Endothelial cell of umbilical vein (primary cell): ENCODE results near the gene TLCD2. TPM values are rescaled to one million over a fixed set of nuclear protein-coding genes. Genes with fewer than 3 reads are reported as not detected.

Experiments
- BruUV-seq: library from RNA; stranded (reverse); fragments of 400-500 nt; replicated peaks from 2 replicates; lab custom pipeline; 2021; lab: Mats Ljungman, UMichigan
- CTCF ChIA-PET: fragments of 300-600, 350-600 bp; sonication (Branson Sonifier 250); formaldehyde crosslinking; loops from one replicate; lab custom pipeline; 2021; ENCODE audit warnings: antibody characterized with exemption, inconsistent platforms; lab: Charles Lee
- POLR2A ChIA-PET: fragments of 300-600, 350-600 bp; sonication (Branson Sonifier 250); formaldehyde crosslinking; loops from one replicate; lab custom pipeline; 2021; ENCODE audit warnings: antibody characterized with exemption, inconsistent platforms; lab: Charles Lee
- DNase-seq: peaks from one replicate; pipeline ENCODE4 v3.0.0-alpha.2; 2011; ENCODE audit warnings: low read depth, low spot score
- FAIRE-seq: peaks from 2 replicates; lab custom pipeline; 2011; peaks lifted over from hg19 to GRCh38; lab: Jason Lieb, UNC
- H2AFZ ChIP-seq: 2 replicates; pipeline ENCODE4 v1.6.0; 2012; ENCODE audit warnings: low read depth, low read length, control low read depth, inconsistent platforms
- H3K27ac ChIP-seq: 2 replicates; pipeline ENCODE4 v1.5.1; 2011; ENCODE audit warnings: low read depth, mild to moderate bottlenecking, control low read depth, low read length, moderate library complexity; ENCODE audit not compliant: insufficient read depth
- H3K27me3 ChIP-seq, 2 experiments: 2 replicates each; pipeline versions ENCODE4 v1.6.0 to v1.6.1; 2011; ENCODE audit warnings: low read length in 2 of 2, mixed read lengths in 1 of 2; ENCODE audit not compliant: control insufficient read depth in 2 of 2, insufficient read depth in 2 of 2
- H3K36me3 ChIP-seq, 2 experiments: 2 replicates in 1 of 2; 3 replicates in 1 of 2; pipeline ENCODE4 v1.5.1; 2011; ENCODE audit warnings: low read length in 2 of 2, mild to moderate bottlenecking in 1 of 2, moderate library complexity in 1 of 2; ENCODE audit not compliant: control insufficient read depth in 2 of 2, insufficient read depth in 2 of 2; ENCODE audit errors: extremely low read depth in 1 of 2
- H3K4me1 ChIP-seq: 3 replicates; pipeline ENCODE4 v1.5.1; 2011; ENCODE audit warnings: mild to moderate bottlenecking, low read length; ENCODE audit not compliant: control insufficient read depth, insufficient read depth; ENCODE audit errors: extremely low read depth
- H3K4me2 ChIP-seq: 2 replicates; pipeline ENCODE4 v1.6.1; 2011; ENCODE audit warnings: low read length, control low read depth, mixed read lengths; ENCODE audit not compliant: insufficient read depth
- H3K4me3 ChIP-seq, 3 experiments: fragments of 200-600 bp in 1 of 3; sonication (generic), shearing (Covaris generic) in 1 of 3; replicated peaks in 1 of 3; 2 replicates each; pipeline ENCODE4 v1.5.1; 2011 to 2016; ENCODE audit warnings: control low read depth in 3 of 3, low read length in 3 of 3, mild to moderate bottlenecking in 2 of 3, inconsistent platforms in 1 of 3, low read depth in 1 of 3, moderate library complexity in 1 of 3; ENCODE audit not compliant: insufficient read depth in 1 of 3
- H3K79me2 ChIP-seq: 2 replicates; pipeline ENCODE4 v1.6.0; 2012; ENCODE audit warnings: low read length, inconsistent platforms; ENCODE audit not compliant: control insufficient read depth, insufficient read depth
- H3K9ac ChIP-seq: replicated peaks from 2 replicates; pipeline ENCODE3; 2011; ENCODE audit warnings: low read length, control low read depth; ENCODE audit not compliant: insufficient read depth; ENCODE audit errors: extremely low read depth
- H3K9me1 ChIP-seq: replicated peaks from 3 replicates; pipeline ENCODE4 v1.6.0; 2011; ENCODE audit warnings: mild to moderate bottlenecking, low read length; ENCODE audit not compliant: control insufficient read depth, insufficient read depth; ENCODE audit errors: extremely low read depth
- H3K9me3 ChIP-seq: replicated peaks from 2 replicates; pipeline ENCODE4 v1.5.1; 2012; ENCODE audit warnings: low read length, inconsistent platforms; ENCODE audit not compliant: control insufficient read depth, insufficient read depth
- H4K20me1 ChIP-seq: replicated peaks from 2 replicates; pipeline ENCODE3; 2011; ENCODE audit warnings: mild to moderate bottlenecking, low read length; ENCODE audit not compliant: control insufficient read depth, insufficient read depth; ENCODE audit errors: extremely low read depth
- EZH2 ChIP-seq: IDR thresholded peaks from 2 replicates; pipeline ENCODE4 v1.6.1; 2012; ENCODE audit warnings: borderline replicate concordance, low read depth, mild to moderate bottlenecking, moderate library complexity, low read length, inconsistent platforms; ENCODE audit not compliant: severe bottlenecking
- FOS ChIP-seq: IDR thresholded peaks from 2 replicates; pipeline ENCODE4 v1.6.1; 2011; ENCODE audit warnings: mild to moderate bottlenecking, low read length, moderate library complexity, borderline replicate concordance; ENCODE audit not compliant: insufficient read depth
- GATA2 ChIP-seq: IDR thresholded peaks from 2 replicates; pipeline ENCODE4 v1.7.0; 2011; ENCODE audit warnings: low read depth, mild to moderate bottlenecking, moderate library complexity, mixed read lengths, low read length; ENCODE audit not compliant: insufficient read length, insufficient read depth
- JUN ChIP-seq: IDR thresholded peaks from 2 replicates; pipeline ENCODE4 v1.6.1; 2011; ENCODE audit warnings: borderline replicate concordance, low read depth; ENCODE audit not compliant: insufficient read length, insufficient read depth
- MYC ChIP-seq: IDR thresholded peaks from one replicate; pipeline ENCODE4 v1.6.1; 2011; ENCODE audit warnings: mild to moderate bottlenecking, low read depth, low read length
- POLR2A ChIP-seq: IDR thresholded peaks from 2 replicates; pipeline ENCODE4 v1.6.1; 2012; ENCODE audit warnings: low read depth, mild to moderate bottlenecking, control low read depth, low read length
- POLR2AphosphoS5 ChIP-seq: IDR thresholded peaks from 2 replicates; pipeline ENCODE4 v1.6.1; 2012; ENCODE audit warnings: low read depth, mild to moderate bottlenecking, control low read depth, low read length, moderate library complexity; ENCODE audit not compliant: insufficient read depth
- dilution Hi-C: fragments of 300-500 bp; cut with MboI; formaldehyde crosslinking; loops from one replicate; pipeline ENCODE4 v1.15.0; 2019; ENCODE audit warnings: low sequenced_read_pairs; ENCODE audit not compliant: extremely low pct_ligation_motif_present
- intact Hi-C: fragments of 100-400 bp; cut with micrococcal nuclease; formaldehyde crosslinking; loops from one replicate; pipeline ENCODE4 v1.10.0; 2022
- polyA plus RNA-seq, 4 experiments: library from polyadenylated mRNA; depleted of rRNA in 3 of 4; stranded (reverse) in 3 of 4; unstranded in 1 of 4; fragments of >200 nt; gene quantifications; 2 replicates each; pipeline versions ENCODE4 v1.2.1 to v1.2.3, GENCODE V29; 2011 to 2012; ENCODE audit warnings: missing spikeins in 1 of 4
- total RNA-seq: library from RNA; stranded (reverse); gene quantifications from 2 replicates; pipeline ENCODE4 v1.2.3, GENCODE V29; 2021
- TF ChIP-seq, protein P1 (sequence below), 2 donors: IDR thresholded peaks; 1 replicate in 1 of 2; 2 replicates in 1 of 2; pipeline ENCODE4 v1.5.1; 2011; ENCODE audit warnings: low read length in 2 of 2, mild to moderate bottlenecking in 2 of 2, moderate library complexity in 2 of 2, control low read depth in 1 of 2, inconsistent platforms in 1 of 2, low read depth in 1 of 2; ENCODE audit not compliant: insufficient read depth in 1 of 2; ENCODE audit errors: extremely low read depth in 1 of 2
- TF ChIP-seq, protein P2 (sequence below): IDR thresholded peaks from 2 replicates; pipeline ENCODE4 v1.6.1; 2011; ENCODE audit not compliant: insufficient read depth, insufficient read length

Gene TLCD2
- total and polyA plus RNA-seq, 2 donors (not counting 3 experiments of a cell fraction or from before 2014, with no cell fraction given): 0.72 to 2.1 TPM

DNA sequence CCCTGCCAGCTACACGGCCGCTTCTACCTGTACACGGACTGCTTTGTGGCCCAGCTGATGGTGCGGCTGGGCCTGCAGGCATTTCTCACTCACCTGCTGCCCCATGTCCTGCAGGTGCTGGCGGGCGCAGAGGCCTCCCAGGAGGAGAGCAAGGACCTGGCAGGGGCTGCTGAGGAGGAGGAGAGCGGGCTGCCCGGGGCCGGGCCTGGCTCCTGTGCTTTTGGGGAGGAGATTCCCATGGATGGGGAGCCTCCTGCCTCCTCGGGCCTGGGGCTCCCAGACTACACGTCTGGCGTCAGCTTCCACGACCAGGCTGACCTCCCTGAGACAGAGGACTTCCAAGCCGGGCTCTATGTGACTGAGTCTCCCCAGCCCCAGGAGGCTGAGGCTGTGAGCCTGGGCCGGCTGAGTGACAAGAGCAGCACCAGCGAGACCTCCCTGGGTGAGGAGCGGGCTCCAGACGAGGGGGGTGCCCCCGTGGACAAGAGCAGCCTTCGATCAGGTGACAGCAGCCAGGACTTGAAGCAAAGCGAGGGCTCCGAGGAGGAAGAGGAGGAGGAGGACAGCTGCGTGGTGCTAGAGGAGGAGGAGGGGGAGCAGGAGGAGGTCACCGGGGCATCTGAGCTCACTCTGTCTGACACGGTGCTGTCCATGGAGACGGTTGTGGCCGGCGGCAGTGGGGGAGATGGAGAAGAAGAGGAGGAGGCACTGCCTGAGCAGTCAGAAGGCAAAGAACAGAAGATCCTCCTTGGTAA is 17.9 kb upstream of the TLCD2 start:
- no peak overlapping the region for H2AFZ ChIP-seq
- ChIA-PET POLR2A (interaction anchor here (1.5 kb wide), 1 partner anchor 11 kb away, joined by 4 read pairs; no protein-coding TSS in a partner anchor), CTCF (interaction anchor here (1.0 to 12.8 kb wide), 5 partner anchors 11 to 59 kb away, joined by 3 to 262 read pairs (median 3); no protein-coding TSS in a partner anchor)
- peaks cover 2% of the 10 kb centered on the region for H3K79me2 ChIP-seq
- H3K9me1 ChIP-seq: no peaks in the 10 kb centered on the region
- H3K4me1 ChIP-seq: peaks cover 7% of the 10 kb centered on the region
- no peak overlapping the region for H3K4me3 ChIP-seq
- BruUV-seq: no TSS peak
- no peaks in the 10 kb centered on the region for H3K27me3 ChIP-seq
- no peak overlapping the region for H3K4me2 ChIP-seq
- FAIRE-seq: no peak
- no peaks in the 10 kb centered on the region for H4K20me1 ChIP-seq
- H3K27ac ChIP-seq: no peak overlapping the region
- TF ChIP-seq FOS (no peak), POLR2AphosphoS5 (no peak), POLR2A (no peak), GATA2 (no peak), MYC (no peak), EZH2 (no peak), JUN (no peak)
- TF ChIP-seq, protein P1, sequence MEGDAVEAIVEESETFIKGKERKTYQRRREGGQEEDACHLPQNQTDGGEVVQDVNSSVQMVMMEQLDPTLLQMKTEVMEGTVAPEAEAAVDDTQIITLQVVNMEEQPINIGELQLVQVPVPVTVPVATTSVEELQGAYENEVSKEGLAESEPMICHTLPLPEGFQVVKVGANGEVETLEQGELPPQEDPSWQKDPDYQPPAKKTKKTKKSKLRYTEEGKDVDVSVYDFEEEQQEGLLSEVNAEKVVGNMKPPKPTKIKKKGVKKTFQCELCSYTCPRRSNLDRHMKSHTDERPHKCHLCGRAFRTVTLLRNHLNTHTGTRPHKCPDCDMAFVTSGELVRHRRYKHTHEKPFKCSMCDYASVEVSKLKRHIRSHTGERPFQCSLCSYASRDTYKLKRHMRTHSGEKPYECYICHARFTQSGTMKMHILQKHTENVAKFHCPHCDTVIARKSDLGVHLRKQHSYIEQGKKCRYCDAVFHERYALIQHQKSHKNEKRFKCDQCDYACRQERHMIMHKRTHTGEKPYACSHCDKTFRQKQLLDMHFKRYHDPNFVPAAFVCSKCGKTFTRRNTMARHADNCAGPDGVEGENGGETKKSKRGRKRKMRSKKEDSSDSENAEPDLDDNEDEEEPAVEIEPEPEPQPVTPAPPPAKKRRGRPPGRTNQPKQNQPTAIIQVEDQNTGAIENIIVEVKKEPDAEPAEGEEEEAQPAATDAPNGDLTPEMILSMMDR (IDR thresholded peaks at IDR 0.05; ENCODE audit: extremely low read depth in 1 of 2, insufficient read depth in 1 of 2, low read depth in 1 of 2, low read length in 2 of 2): no peak
- TF ChIP-seq, protein P2, sequence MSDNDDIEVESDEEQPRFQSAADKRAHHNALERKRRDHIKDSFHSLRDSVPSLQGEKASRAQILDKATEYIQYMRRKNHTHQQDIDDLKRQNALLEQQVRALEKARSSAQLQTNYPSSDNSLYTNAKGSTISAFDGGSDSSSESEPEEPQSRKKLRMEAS: no peak
- H3K9me3 ChIP-seq: no peaks in the 10 kb centered on the region
- H3K36me3 ChIP-seq: peaks cover 0 to 3% of the 10 kb centered on the region in 2 experiments
- H3K9ac ChIP-seq: no peak overlapping the region
- intact Hi-C loops: no loop called here
- DNase-seq: no peak
- dilution Hi-C loops: no loop called here
